ENCODE results near the gene RALGPS1.
"Not testable (repeated sequence)": the region's sequence is repeated elsewhere in the genome, so short reads cannot be mapped to it uniquely, and the experiment has no call there.

RALGPS1 gene

GRCh38 chr9:127162046-127162863, 247.7 kb downstream of the RALGPS1 start:
- no peak overlapping the region for H3K4me3 Mint-ChIP-seq
- H3K36me3 Mint-ChIP-seq (ENCODE audit: insufficient read depth): no peaks in the 10 kb centered on the region
- H3K4me1 Mint-ChIP-seq: peaks cover 15% of the 10 kb centered on the region
- DNase-seq (ENCODE audit: low spot score in 2 of 2): no peak
- no peaks in the 10 kb centered on the region for H3K9me3 Mint-ChIP-seq
- ATAC-seq (replicated peaks; ENCODE audit: extremely low read depth, poor library complexity, severe bottlenecking): no peak
- no peak overlapping the region for H3K27ac Mint-ChIP-seq (ENCODE audit: low read depth)
- H3K27me3 Mint-ChIP-seq: no peaks in the 10 kb centered on the region

DNA sequence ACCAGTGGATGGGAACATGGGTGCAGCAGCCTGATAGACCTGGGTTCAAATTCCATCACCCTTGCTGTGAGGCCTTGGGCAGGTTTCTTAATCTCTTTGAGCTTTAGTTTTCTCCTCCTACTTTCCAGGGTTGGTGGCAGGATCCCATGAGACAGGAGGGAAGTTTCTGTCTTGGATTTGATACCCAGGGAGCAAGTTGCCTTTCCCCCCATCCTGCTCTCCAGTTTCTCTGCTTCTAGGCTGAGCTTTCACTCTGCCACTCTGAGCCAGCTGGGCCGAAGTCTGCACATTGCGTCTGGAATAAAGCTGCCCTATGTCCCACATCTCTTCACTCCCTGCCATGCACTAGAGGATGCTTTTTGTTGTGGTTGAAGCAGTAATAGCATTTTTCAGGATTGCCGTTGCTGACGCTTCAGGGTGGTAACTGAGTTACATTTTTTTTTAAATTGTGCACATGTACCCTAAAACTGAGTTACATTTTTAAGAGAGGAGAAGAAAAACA, 248.3 kb downstream of the RALGPS1 start:
- H3K36me3 Mint-ChIP-seq (ENCODE audit: insufficient read depth): no peaks in the 10 kb centered on the region
- ATAC-seq (replicated peaks; ENCODE audit: extremely low read depth, poor library complexity, severe bottlenecking) (no peak), DNase-seq (ENCODE audit: low spot score in 2 of 2) (no peak)
- H3K4me1 Mint-ChIP-seq: peaks cover 15% of the 10 kb centered on the region
- no peaks in the 10 kb centered on the region for H3K27me3 Mint-ChIP-seq
- H3K27ac Mint-ChIP-seq (ENCODE audit: low read depth): no peak overlapping the region
- H3K4me3 Mint-ChIP-seq: no peak overlapping the region
- no peaks in the 10 kb centered on the region for H3K9me3 Mint-ChIP-seq

DNA sequence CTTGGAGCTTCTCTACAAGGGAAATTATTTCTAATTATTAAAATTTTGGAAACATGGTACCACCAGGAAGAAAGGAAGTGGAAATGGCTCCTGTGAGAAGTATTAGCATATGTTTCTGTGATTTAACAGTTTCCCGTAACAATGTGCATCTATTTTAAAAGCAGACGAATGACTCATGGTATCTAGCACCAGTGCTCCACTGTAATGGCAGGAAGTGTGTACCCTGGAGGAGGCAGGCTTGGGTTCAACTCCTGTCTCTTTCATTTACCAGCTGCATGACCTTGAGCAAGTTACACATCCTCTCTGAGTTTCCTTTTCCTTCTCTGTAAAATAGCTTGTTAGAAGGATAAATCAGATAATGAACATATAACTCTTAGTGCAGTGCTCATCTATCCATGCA, 248.8 kb downstream of the RALGPS1 start:
- Mint-ChIP-seq H3K9me3 (no peaks in the 10 kb centered on the region), H3K36me3 (ENCODE audit: insufficient read depth) (no peaks in the 10 kb centered on the region), H3K4me1 (peaks cover 15% of the 10 kb centered on the region), H3K27ac (ENCODE audit: low read depth) (no peak overlapping the region), H3K27me3 (no peaks in the 10 kb centered on the region), H3K4me3 (no peak overlapping the region)
- no peak for ATAC-seq (replicated peaks; ENCODE audit: extremely low read depth, poor library complexity, severe bottlenecking)
- DNase-seq (ENCODE audit: low spot score in 2 of 2): no peak

- H3K27ac Mint-ChIP-seq (ENCODE audit: low read depth): no peak overlapping the region
- no peak for ATAC-seq (replicated peaks; ENCODE audit: extremely low read depth, poor library complexity, severe bottlenecking)
- no peak overlapping the region for H3K4me3 Mint-ChIP-seq
Observed at GRCh38 chr9:127165116-127165515, 250.5 kb downstream of the RALGPS1 start.

DNA sequence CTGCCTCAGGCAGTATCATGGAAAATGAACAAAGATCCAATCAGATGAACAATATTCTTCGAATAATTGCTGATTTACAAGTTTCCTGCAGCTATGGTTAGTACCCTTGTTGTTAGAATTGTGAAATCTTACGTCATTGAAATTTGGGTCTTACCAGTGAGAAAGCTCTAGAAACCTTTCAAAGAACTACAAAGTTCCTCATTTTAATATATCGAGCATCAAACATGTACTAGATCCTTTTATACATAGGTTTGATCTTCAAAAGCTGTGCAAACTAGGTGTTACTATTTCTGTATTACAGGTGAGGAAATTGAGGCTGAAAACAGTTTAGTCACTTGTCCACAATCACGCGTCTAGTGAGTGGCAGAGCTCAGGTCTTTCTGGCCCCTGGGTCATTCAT, 251.5 kb downstream of the RALGPS1 start:
- Mint-ChIP-seq H3K27me3 (no peaks in the 10 kb centered on the region), H3K9me3 (no peaks in the 10 kb centered on the region), H3K4me3 (no peak overlapping the region), H3K36me3 (ENCODE audit: insufficient read depth) (no peaks in the 10 kb centered on the region), H3K4me1 (peaks cover 15% of the 10 kb centered on the region), H3K27ac (ENCODE audit: low read depth) (no peak overlapping the region)
- no peak for DNase-seq (ENCODE audit: low spot score in 2 of 2)
- ATAC-seq (replicated peaks; ENCODE audit: extremely low read depth, poor library complexity, severe bottlenecking): no peak

More at GRCh38 chr9:127165116-127165515, 250.5 kb downstream of the RALGPS1 start:
- no peak for DNase-seq (ENCODE audit: low spot score in 2 of 2)
- H3K4me1 Mint-ChIP-seq: peaks cover 15% of the 10 kb centered on the region
- no peaks in the 10 kb centered on the region for H3K9me3 Mint-ChIP-seq
- no peaks in the 10 kb centered on the region for H3K36me3 Mint-ChIP-seq (ENCODE audit: insufficient read depth)
- no peaks in the 10 kb centered on the region for H3K27me3 Mint-ChIP-seq

DNA sequence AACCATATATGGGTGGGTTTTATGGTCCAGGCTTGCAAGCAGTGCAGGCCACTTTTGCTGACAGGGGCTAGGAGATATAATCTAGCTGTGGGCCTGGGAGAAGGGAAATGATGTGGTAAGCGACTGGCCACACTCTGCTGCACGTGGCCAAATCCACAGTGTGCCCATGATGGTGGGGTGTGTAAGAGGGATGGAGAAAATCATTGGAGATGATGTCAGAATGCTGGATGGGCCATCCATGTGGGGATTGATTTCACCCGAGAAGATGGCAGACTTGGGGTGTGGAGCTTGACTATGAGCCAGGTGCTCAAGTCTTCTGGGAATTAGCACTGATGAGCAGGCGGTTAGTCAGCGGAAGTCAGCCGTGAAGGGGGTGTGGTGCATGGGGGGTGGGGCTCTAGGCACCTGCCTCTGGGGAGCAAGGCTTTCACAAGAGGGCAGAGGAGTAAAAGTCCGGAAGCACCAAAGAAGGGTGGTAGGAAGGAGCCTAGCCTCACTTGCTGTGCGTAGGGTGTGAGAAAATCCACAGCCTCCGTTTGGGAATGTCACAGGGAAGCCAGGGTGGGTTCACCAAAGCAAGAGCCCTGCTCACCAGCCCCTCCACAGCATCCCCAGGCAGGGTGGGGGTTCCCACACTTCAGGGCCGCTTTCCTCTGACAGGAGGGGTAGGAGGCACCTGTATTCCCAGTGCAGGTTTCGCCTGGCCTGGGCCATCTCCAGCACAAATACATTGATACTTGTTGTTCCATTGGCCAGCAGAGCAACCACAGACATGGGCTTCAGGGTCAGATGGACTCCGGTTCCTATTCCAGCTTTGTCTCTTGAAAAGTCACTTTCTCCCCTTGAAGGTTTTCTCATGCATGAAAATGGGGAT, 252.3 kb downstream of the RALGPS1 start:
- Mint-ChIP-seq H3K36me3 (ENCODE audit: insufficient read depth) (no peaks in the 10 kb centered on the region), H3K4me3 (no peak overlapping the region), H3K4me1 (peaks cover 13% of the 10 kb centered on the region), H3K27me3 (no peaks in the 10 kb centered on the region), H3K9me3 (no peaks in the 10 kb centered on the region), H3K27ac (ENCODE audit: low read depth) (no peak overlapping the region)
- ATAC-seq (replicated peaks; ENCODE audit: extremely low read depth, poor library complexity, severe bottlenecking): no peak
- DNase-seq (ENCODE audit: low spot score in 2 of 2): no peak

DNA sequence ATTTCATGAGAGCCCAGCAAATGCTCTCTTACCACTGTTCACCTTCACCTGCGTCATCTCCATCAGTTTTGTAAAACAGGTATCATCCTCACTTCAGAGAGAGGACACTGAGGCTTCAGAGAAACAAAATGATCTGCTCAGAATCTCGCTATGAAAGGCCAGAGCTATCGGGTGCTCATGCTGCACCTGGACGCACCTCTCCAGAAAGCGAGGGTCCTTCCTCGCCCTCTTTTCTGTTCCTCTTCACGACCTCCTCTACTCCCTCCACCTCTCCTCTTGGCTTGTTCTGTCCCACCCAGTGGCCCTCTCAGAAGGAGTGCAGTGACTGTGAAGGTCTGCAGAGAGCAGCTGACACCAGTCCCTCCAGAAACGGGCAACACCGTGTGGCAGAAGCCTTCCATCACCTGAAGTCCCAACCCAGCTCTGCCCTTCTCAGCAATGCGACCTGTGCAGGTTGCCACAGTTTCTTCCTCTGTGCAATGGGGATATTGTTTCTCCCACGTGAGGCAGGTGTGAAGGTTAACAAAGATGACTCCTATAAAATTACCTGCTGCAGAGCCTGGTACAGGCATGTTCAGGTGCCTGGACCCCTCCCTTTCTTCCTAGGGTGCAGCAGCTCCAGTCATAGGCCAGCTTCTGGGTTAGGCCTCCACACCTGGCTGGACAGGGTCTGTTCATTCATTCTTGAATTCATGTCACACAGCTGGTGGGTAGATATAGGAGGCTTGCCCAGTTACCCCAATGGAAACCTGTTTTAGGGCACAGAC, 253.2 kb downstream of the RALGPS1 start:
- H3K4me1 Mint-ChIP-seq: peaks cover 8% of the 10 kb centered on the region
- no peaks in the 10 kb centered on the region for H3K9me3 Mint-ChIP-seq
- H3K36me3 Mint-ChIP-seq (ENCODE audit: insufficient read depth): no peaks in the 10 kb centered on the region
- no peak overlapping the region for H3K27ac Mint-ChIP-seq (ENCODE audit: low read depth)
- H3K4me3 Mint-ChIP-seq: no peak overlapping the region
- ATAC-seq (replicated peaks; ENCODE audit: extremely low read depth, poor library complexity, severe bottlenecking) (no peak), DNase-seq (ENCODE audit: low spot score in 2 of 2) (no peak)
- H3K27me3 Mint-ChIP-seq: no peaks in the 10 kb centered on the region

DNA sequence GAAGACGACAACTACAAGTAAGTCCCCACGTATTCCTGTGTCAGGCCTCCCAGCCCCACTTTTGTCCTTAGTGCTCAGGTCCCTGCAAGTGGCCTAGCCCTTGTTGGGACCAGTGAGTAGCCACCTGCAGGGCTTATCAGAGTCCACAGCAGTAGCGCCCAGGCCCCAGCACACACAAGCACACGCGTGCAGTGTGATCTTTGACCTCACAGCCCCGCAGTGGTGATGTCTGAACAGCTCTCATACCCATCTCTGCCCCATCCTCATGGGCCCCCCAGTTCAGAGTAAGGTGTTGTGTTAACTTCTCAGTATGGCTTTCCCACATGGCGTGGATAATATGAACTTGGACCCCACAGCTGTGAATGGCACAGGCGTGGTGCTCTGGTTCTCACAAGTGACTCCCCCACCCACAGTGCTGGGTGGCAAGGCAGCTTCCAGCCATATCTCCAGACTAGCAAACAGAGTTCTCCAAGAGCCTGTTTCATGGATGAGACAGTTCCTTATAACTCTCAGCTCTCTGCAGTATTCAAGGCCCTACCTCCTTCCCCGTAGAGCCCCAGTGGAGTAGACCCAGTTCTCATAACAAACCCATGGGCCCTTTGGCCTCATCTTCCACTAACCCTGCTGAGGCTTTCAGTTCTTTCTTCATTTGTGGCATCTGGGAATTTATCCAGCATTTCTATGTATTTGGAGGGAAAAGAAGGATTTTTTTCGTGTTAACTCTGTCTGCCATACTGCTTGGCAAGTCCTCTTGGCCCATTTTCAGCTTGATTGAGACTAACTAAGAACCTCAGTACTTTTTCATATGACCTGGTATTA, 254.4 kb downstream of the RALGPS1 start:
- no peaks in the 10 kb centered on the region for H3K4me1 Mint-ChIP-seq
- ATAC-seq (replicated peaks; ENCODE audit: extremely low read depth, poor library complexity, severe bottlenecking) (no peak), DNase-seq (ENCODE audit: low spot score in 2 of 2) (no peak)
- no peaks in the 10 kb centered on the region for H3K27me3 Mint-ChIP-seq
- no peaks in the 10 kb centered on the region for H3K9me3 Mint-ChIP-seq
- no peak overlapping the region for H3K27ac Mint-ChIP-seq (ENCODE audit: low read depth)
- no peak overlapping the region for H3K4me3 Mint-ChIP-seq
- no peaks in the 10 kb centered on the region for H3K36me3 Mint-ChIP-seq (ENCODE audit: insufficient read depth)

- Mint-ChIP-seq H3K27ac (ENCODE audit: low read depth) (no peak overlapping the region), H3K4me3 (no peak overlapping the region), H3K9me3 (no peaks in the 10 kb centered on the region), H3K4me1 (no peaks in the 10 kb centered on the region), H3K27me3 (no peaks in the 10 kb centered on the region), H3K36me3 (ENCODE audit: insufficient read depth) (no peaks in the 10 kb centered on the region)
- no peak for DNase-seq (ENCODE audit: low spot score in 2 of 2)
- ATAC-seq (replicated peaks; ENCODE audit: extremely low read depth, poor library complexity, severe bottlenecking): no peak
Observed at GRCh38 chr9:127169575-127169883, 254.9 kb downstream of the RALGPS1 start.

DNA sequence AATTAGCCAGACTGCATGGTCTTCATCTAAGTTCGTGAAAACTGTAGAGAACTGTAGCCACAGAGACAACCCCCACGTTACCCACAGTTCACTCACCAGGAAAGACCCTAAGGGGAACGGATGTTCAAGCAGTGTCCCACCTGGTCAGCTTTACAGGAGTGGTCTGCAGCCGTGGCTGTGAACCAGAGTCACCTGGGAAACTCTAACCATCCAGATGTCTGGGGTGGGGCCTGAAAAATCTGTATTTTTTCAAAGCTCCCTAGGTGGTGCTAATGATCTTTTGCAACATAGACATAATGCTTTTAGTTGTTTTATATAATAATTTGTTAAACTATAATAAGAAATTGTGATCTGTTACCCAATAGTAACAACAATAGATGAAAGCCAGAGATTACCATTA, 255.5 kb downstream of the RALGPS1 start:
- no peak overlapping the region for H3K4me3 Mint-ChIP-seq
- H3K27me3 Mint-ChIP-seq: no peaks in the 10 kb centered on the region
- H3K4me1 Mint-ChIP-seq: no peaks in the 10 kb centered on the region
- no peaks in the 10 kb centered on the region for H3K9me3 Mint-ChIP-seq
- ATAC-seq (replicated peaks; ENCODE audit: extremely low read depth, poor library complexity, severe bottlenecking) (no peak), DNase-seq (ENCODE audit: low spot score in 2 of 2) (no peak)
- H3K27ac Mint-ChIP-seq (ENCODE audit: low read depth): no peak overlapping the region
- no peaks in the 10 kb centered on the region for H3K36me3 Mint-ChIP-seq (ENCODE audit: insufficient read depth)

- H3K27ac Mint-ChIP-seq (ENCODE audit: low read depth): no peak overlapping the region
- peaks cover under 1% of the 10 kb centered on the region for H3K36me3 Mint-ChIP-seq (ENCODE audit: insufficient read depth)
- ATAC-seq (replicated peaks; ENCODE audit: extremely low read depth, poor library complexity, severe bottlenecking): no peak
- H3K4me3 Mint-ChIP-seq: no peak overlapping the region
- H3K4me1 Mint-ChIP-seq: no peaks in the 10 kb centered on the region
- no peak for DNase-seq (ENCODE audit: low spot score in 2 of 2)
- no peaks in the 10 kb centered on the region for H3K9me3 Mint-ChIP-seq
- H3K27me3 Mint-ChIP-seq: no peaks in the 10 kb centered on the region
Observed at GRCh38 chr9:127170652-127171051, 256.1 kb downstream of the RALGPS1 start.

- not testable (repeated sequence) for H3K36me3 Mint-ChIP-seq (ENCODE audit: insufficient read depth); H3K27ac Mint-ChIP-seq (ENCODE audit: low read depth); ATAC-seq (replicated peaks; ENCODE audit: extremely low read depth, poor library complexity, severe bottlenecking); H3K4me3 Mint-ChIP-seq; H3K4me1 Mint-ChIP-seq; DNase-seq (ENCODE audit: low spot score in 2 of 2); H3K27me3 Mint-ChIP-seq; H3K9me3 Mint-ChIP-seq
Observed at GRCh38 chr9:127171348-127171747, 256.8 kb downstream of the RALGPS1 start.

All from central memory CD8-positive, alpha-beta T cell (primary cell).